Thoracic aorta (tissue), 2 donors: Measurements from ENCODE around the gene CHEK2. TPM values are rescaled to one million over a fixed set of nuclear protein-coding genes. Genes with fewer than 3 reads are reported as not detected.
"Not testable (repeated sequence)": the region's sequence is repeated elsewhere in the genome, so short reads cannot be mapped to it uniquely, and the experiment has no call there.

Experiments used
- ATAC-seq: fragments of 150-250 bp; one replicate; pipeline ENCODE4 v1.8.0; 2017; ENCODE audit warnings: low read depth; ENCODE audit not compliant: insufficient number of reproducible peaks, low FRiP score
- DNase-seq: peaks from one replicate; pipeline ENCODE4 v3.0.0-alpha.2; 2020; ENCODE audit warnings: low spot score
- H3K27ac ChIP-seq, 2 donors: fragments of 200-600 bp; sonication (generic); 1 replicate in 1 of 2; 2 replicates in 1 of 2; pipeline ENCODE4 v1.5.1; 2016; ENCODE audit warnings: mild to moderate bottlenecking in 2 of 2, moderate library complexity in 2 of 2
- H3K27me3 ChIP-seq: fragments of 200-600 bp; sonication (generic); replicated peaks from 2 replicates; pipeline ENCODE4 v1.6.0; 2016; ENCODE audit warnings: mild to moderate bottlenecking; ENCODE audit not compliant: insufficient read depth
- H3K36me3 ChIP-seq: fragments of 200-600 bp; sonication (generic); one replicate; pipeline ENCODE4 v1.5.1; 2016
- H3K4me1 ChIP-seq, 2 donors: fragments of 200-600 bp; sonication (generic); 1 replicate in 1 of 2; 2 replicates in 1 of 2; pipeline versions ENCODE4 v1.5.1 to v1.6.0; 2016; ENCODE audit warnings: low read depth in 2 of 2, mild to moderate bottlenecking in 1 of 2; ENCODE audit not compliant: control insufficient read depth in 1 of 2
- H3K4me3 ChIP-seq: fragments of 200-600 bp; sonication (generic); 2 replicates; pipeline ENCODE4 v1.5.1; 2016; ENCODE audit warnings: mild to moderate bottlenecking
- H3K9me3 ChIP-seq: fragments of 200-600 bp; sonication (generic); 2 replicates; pipeline ENCODE4 v1.5.1; 2016
- total RNA-seq, 2 donors: library from RNA; depleted of rRNA; stranded (reverse); fragments of >200 nt; gene quantifications; one replicate each; pipeline versions ENCODE4 v1.1.0 to v1.2.3, GENCODE V29; 2016
- TF ChIP-seq, protein P1 (sequence below): fragments of 200-600 bp; sonication (generic); IDR thresholded peaks from one replicate; pipeline ENCODE4 v1.5.1; 2019; ENCODE audit warnings: antibody characterized with exemption

The CHEK2 gene
- total RNA-seq, 2 donors from 2014 or later = 7.9 to 8.3 TPM

DNA sequence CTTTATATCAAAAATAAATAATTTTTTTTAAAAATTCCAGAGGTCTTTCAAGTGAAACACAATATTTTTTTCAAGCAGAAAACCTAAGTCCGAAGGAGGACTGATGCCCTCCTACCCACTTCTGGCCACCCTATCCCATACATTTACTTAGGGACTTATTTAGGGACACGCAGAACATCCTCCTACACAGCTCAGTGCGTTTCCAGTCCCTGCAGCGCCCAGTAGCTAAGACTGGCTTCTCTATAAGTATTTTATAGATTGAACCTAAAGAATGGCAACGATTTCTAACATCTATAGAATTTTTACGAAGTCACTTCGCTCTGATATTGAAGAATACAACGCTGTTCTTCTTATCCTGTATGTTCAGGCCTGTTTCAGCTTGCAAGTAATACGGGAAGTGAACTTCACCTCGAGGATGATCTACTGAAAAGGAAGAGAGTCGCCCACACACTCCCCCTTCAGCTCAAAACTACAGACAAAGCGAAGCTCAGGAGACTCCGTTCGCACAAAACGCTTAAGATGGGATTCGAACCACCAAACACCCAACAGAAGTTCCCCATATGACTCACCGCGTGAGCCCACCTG lies 328 bp downstream of the CHEK2 start:
- Histone ChIP-seq H3K9me3 (no peaks in the 10 kb centered on the region), H3K27ac (no peak overlapping the region), H3K4me1 (peaks cover 8 to 13% of the 10 kb centered on the region in 2 donors), H3K4me3 (peak overlapping the region; percentile 94), H3K36me3 (peaks cover 9% of the 10 kb centered on the region), H3K27me3 (no peaks in the 10 kb centered on the region)
- DNase-seq (no peak), ATAC-seq (no peak)
- TF ChIP-seq, protein P1, sequence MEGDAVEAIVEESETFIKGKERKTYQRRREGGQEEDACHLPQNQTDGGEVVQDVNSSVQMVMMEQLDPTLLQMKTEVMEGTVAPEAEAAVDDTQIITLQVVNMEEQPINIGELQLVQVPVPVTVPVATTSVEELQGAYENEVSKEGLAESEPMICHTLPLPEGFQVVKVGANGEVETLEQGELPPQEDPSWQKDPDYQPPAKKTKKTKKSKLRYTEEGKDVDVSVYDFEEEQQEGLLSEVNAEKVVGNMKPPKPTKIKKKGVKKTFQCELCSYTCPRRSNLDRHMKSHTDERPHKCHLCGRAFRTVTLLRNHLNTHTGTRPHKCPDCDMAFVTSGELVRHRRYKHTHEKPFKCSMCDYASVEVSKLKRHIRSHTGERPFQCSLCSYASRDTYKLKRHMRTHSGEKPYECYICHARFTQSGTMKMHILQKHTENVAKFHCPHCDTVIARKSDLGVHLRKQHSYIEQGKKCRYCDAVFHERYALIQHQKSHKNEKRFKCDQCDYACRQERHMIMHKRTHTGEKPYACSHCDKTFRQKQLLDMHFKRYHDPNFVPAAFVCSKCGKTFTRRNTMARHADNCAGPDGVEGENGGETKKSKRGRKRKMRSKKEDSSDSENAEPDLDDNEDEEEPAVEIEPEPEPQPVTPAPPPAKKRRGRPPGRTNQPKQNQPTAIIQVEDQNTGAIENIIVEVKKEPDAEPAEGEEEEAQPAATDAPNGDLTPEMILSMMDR = no peak

DNA sequence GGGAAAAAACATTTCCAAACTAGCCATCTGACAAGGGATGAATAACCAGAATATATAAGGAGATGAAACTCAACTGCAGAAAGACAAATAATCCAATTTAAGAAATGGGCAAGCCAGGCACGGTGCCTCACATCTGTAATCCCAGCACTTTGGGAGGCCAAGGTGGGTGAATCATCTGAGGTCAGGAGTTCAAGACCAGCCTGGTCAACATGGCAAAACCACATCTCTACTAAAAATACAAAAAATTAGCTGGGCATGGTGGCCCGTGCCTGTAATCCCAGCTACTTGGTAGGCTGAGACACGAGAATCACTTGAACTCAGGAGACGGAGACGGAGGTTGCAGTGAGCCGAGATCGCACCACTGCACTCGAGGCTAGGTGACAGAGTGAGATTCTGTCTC lies 2.7 kb downstream of the CHEK2 start:
- H3K4me3 ChIP-seq, H3K27me3 ChIP-seq, DNase-seq, ATAC-seq, H3K36me3 ChIP-seq, H3K27ac ChIP-seq, H3K9me3 ChIP-seq: not testable (repeated sequence)
- peaks cover 8 to 13% of the 10 kb centered on the region in 2 donors for H3K4me1 ChIP-seq

DNA sequence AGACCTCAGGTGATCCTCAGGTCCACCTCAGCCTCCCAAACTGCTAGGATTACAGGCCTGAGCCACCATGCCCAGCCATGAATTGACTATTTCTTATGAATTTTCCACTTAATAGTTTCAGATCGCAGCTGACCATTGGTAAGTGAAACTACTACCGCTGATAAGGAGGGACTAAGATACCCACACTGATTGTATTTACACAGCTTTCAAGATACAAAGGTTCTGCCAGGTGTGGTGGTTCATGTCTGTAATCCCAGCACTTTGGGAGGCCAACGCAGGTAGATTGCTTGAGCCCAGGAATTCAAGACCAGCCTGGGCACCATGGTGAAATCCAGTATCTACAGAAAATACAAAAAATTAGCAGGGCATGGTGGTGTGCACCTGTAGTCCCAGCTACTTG lies 3.9 kb downstream of the CHEK2 start:
- Histone ChIP-seq H3K9me3 (no peaks in the 10 kb centered on the region), H3K27me3 (no peaks in the 10 kb centered on the region), H3K4me3 (no peak overlapping the region), H3K27ac (no peak overlapping the region), H3K4me1 (peaks cover 0 to 7% of the 10 kb centered on the region in 2 donors), H3K36me3 (no peaks in the 10 kb centered on the region)
- ATAC-seq (no peak), DNase-seq (no peak)
- TF ChIP-seq, protein P1 = no peak

DNA sequence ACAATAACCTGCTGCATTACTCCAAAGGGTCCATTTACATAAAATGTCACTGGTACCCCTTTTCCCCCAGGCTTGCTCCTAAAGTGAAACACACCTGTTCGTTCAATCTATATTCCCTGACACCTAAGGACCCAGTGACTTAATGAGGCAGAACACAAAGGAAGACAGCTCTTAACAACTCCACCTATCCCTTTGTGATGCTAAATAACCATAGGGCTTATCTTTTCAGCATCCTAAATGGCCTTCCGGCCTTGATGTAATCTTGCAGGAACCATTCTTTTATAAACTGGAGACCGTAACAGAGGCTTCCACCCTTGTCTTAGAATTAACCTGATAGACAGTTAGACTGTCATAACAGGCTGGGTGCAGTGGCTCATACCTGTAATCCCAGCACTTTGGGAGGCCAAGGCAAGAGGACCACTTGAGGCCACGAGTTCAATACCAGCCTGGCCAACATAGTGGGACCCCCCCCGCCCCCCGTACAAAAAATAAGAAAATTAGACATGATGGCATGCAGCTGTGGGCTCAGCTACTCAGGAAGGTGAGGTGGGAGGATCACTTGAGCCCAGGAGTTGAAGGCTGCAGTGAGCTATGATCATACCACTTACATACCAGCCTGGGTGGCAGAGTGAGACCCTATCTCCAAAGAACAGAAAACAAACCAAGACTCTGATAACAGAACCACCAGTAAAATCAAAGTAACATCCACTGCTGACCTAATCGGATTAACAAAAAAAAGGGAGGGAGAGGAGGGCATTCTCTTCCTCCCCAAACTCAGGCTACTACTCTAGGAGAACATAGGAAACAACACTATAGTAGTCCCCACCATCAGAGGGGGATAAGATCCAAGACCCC lies 5.1 kb downstream of the CHEK2 start:
- Histone ChIP-seq H3K9me3 (no peaks in the 10 kb centered on the region), H3K27ac (no peak overlapping the region), H3K27me3 (no peaks in the 10 kb centered on the region), H3K4me1 (peaks cover 0 to 4% of the 10 kb centered on the region in 2 donors), H3K4me3 (no peak overlapping the region), H3K36me3 (no peaks in the 10 kb centered on the region)
- TF ChIP-seq, protein P1 = no peak
- DNase-seq (no peak), ATAC-seq (no peak)

DNA sequence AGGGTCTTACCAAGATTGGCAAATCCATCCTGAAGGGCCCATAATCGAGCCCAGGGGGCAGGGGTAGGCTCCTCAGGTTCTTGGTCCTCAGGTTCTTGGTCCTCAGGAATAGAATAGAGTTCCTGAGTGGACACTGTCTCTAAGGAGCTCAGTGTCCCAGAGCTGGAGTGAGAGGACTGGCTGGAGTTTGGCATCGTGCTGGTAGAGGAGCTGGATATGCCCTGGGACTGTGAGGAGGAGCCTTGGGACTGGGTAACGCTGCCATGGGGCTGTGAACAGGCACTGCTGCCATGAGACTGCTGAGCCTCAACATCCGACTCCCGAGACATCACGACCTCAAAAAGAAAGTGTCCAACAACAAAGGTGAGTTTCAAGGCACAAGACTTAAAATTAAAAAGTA lies 7.2 kb downstream of the CHEK2 start:
- H3K27me3 ChIP-seq = no peaks in the 10 kb centered on the region
- no peak overlapping the region for H3K4me3 ChIP-seq
- no peak for DNase-seq
- H3K36me3 ChIP-seq = no peaks in the 10 kb centered on the region
- H3K27ac ChIP-seq = no peak overlapping the region
- no peaks in the 10 kb centered on the region for H3K9me3 ChIP-seq
- no peaks in the 10 kb centered on the region for H3K4me1 ChIP-seq
- no peak for ATAC-seq
- TF ChIP-seq, protein P1 = no peak
